Endothelial cell (in vitro differentiated cells): Measurements from ENCODE around the gene FARP1. TPM values are rescaled to one million over a fixed set of nuclear protein-coding genes. Genes with fewer than 3 reads are reported as not detected.

ENCODE experiments used
- DNase-seq: peaks from one replicate; pipeline ENCODE4 v3.0.0; 2021; ENCODE audit warnings: low spot score
- H3K27ac Mint-ChIP-seq: one replicate; pipeline ENCODE4 v1.8.0; 2021; ENCODE audit warnings: mixed read lengths, inconsistent platforms; ENCODE audit not compliant: unreplicated experiment
- H3K27me3 Mint-ChIP-seq: one replicate; pipeline ENCODE4 v1.8.0; 2021; ENCODE audit warnings: mild to moderate bottlenecking, moderate library complexity, mixed read lengths, inconsistent platforms; ENCODE audit not compliant: unreplicated experiment
- H3K36me3 Mint-ChIP-seq: one replicate; pipeline ENCODE4 v1.8.0; 2021; ENCODE audit warnings: mild to moderate bottlenecking, low read depth, mixed read lengths, inconsistent platforms; ENCODE audit not compliant: unreplicated experiment
- H3K4me1 Mint-ChIP-seq: one replicate; pipeline ENCODE4 v1.8.0; 2021; ENCODE audit warnings: mild to moderate bottlenecking, mixed read lengths, inconsistent platforms; ENCODE audit not compliant: unreplicated experiment
- H3K4me3 Mint-ChIP-seq: one replicate; pipeline ENCODE4 v1.8.0; 2021; ENCODE audit warnings: mild to moderate bottlenecking, mixed read lengths, inconsistent platforms; ENCODE audit not compliant: unreplicated experiment
- H3K9me3 Mint-ChIP-seq: one replicate; pipeline ENCODE4 v1.8.0; 2021; ENCODE audit warnings: mixed read lengths, inconsistent platforms; ENCODE audit not compliant: unreplicated experiment
- CTCF ChIP-seq: fragments of 200-600 bp; sonication (generic); IDR thresholded peaks from one replicate; pipeline ENCODE4 v1.5.0; 2021; ENCODE audit warnings: antibody characterized with exemption; ENCODE audit not compliant: unreplicated experiment
- total RNA-seq: library from RNA; stranded (reverse); fragmentation: NEBNext Ultra II Directional; extraction: Animal tissue kit (Norgen Biotek cat#: 25700); gene quantifications from one replicate; pipeline ENCODE4 v1.2.1, GENCODE V29; 2021; ENCODE audit not compliant: unreplicated experiment

FARP1 gene
- total RNA-seq, 1 donor from 2014 or later, result 167 TPM

GRCh38 chr13:98317573-98318171 is 174.8 kb downstream of the FARP1 start:
- DNase-seq, result no peak
- Mint-ChIP-seq H3K36me3 (peaks cover 29% of the 10 kb centered on the region), H3K4me3 (no peak overlapping the region), H3K9me3 (no peaks in the 10 kb centered on the region), H3K4me1 (peaks cover 70% of the 10 kb centered on the region), H3K27me3 (peaks cover 14% of the 10 kb centered on the region), H3K27ac (no peak overlapping the region)
- no peak for TF ChIP-seq CTCF

GRCh38 chr13:98318263-98318878 is 175.5 kb downstream of the FARP1 start:
- TF ChIP-seq CTCF, result no peak
- Mint-ChIP-seq H3K4me3 (peak overlapping the region; percentile 56), H3K4me1 (peaks cover 68% of the 10 kb centered on the region), H3K27ac (no peak overlapping the region), H3K9me3 (no peaks in the 10 kb centered on the region), H3K36me3 (peaks cover 23% of the 10 kb centered on the region), H3K27me3 (peaks cover 14% of the 10 kb centered on the region)
- no peak for DNase-seq

- Mint-ChIP-seq H3K27ac (no peak overlapping the region), H3K9me3 (no peaks in the 10 kb centered on the region), H3K36me3 (peaks cover 23% of the 10 kb centered on the region), H3K4me3 (no peak overlapping the region), H3K27me3 (peaks cover 4% of the 10 kb centered on the region), H3K4me1 (peaks cover 67% of the 10 kb centered on the region)
- DNase-seq, result no peak
- TF ChIP-seq CTCF, result no peak
Measured at GRCh38 chr13:98320561-98321105, 177.7 kb downstream of the FARP1 start.

GRCh38 chr13:98321395-98321794 is 178.5 kb downstream of the FARP1 start:
- Mint-ChIP-seq H3K27ac (no peak overlapping the region), H3K4me3 (peak overlapping the region; percentile 54), H3K9me3 (no peaks in the 10 kb centered on the region), H3K36me3 (peaks cover 17% of the 10 kb centered on the region), H3K4me1 (peaks cover 67% of the 10 kb centered on the region), H3K27me3 (peaks cover 4% of the 10 kb centered on the region)
- no peak for DNase-seq
- TF ChIP-seq CTCF, result no peak

GRCh38 chr13:98322091-98322718 is 179.3 kb downstream of the FARP1 start:
- H3K27me3 Mint-ChIP-seq, result peaks cover 4% of the 10 kb centered on the region
- TF ChIP-seq CTCF, result no peak
- H3K9me3 Mint-ChIP-seq, result no peaks in the 10 kb centered on the region
- peaks cover 66% of the 10 kb centered on the region for H3K4me1 Mint-ChIP-seq
- no peak for DNase-seq
- H3K36me3 Mint-ChIP-seq, result peaks cover 12% of the 10 kb centered on the region
- peak overlapping the region; percentile 10 for H3K27ac Mint-ChIP-seq
- no peak overlapping the region for H3K4me3 Mint-ChIP-seq
